Keratinocyte (primary cell): ENCODE results near the gene PALS2. TPM values are rescaled to one million over a fixed set of nuclear protein-coding genes. Genes with fewer than 3 reads are reported as not detected.

Experiments
- DNase-seq: peaks from one replicate; pipeline ENCODE4 v3.0.0-alpha.2; 2011; ENCODE audit warnings: low read depth, missing footprints, low spot score
- FAIRE-seq: peaks from 2 replicates; lab custom pipeline; 2011; peaks lifted over from hg19 to GRCh38; lab: Jason Lieb, UNC
- H2AFZ ChIP-seq: 2 replicates; pipeline ENCODE4 v1.6.0; 2012; ENCODE audit warnings: low read length, control low read depth, inconsistent platforms; ENCODE audit not compliant: control insufficient read depth
- H3K27ac ChIP-seq: 2 replicates; pipeline ENCODE4 v1.5.1; 2011; ENCODE audit warnings: low read length; ENCODE audit not compliant: control insufficient read depth, insufficient read depth
- H3K27me3 ChIP-seq: 3 replicates; pipeline ENCODE4 v1.6.0; 2011; ENCODE audit warnings: low read length; ENCODE audit not compliant: control insufficient read depth, insufficient read depth; ENCODE audit errors: extremely low read depth
- H3K36me3 ChIP-seq, 2 experiments: 2 replicates in 1 of 2; 3 replicates in 1 of 2; pipeline ENCODE4 v1.5.1; 2011; ENCODE audit warnings: low read length in 2 of 2, mild to moderate bottlenecking in 1 of 2; ENCODE audit not compliant: control insufficient read depth in 2 of 2, insufficient read depth in 2 of 2; ENCODE audit errors: extremely low read depth in 1 of 2
- H3K4me1 ChIP-seq: 3 replicates; pipeline ENCODE4 v1.5.1; 2011; ENCODE audit warnings: low read length; ENCODE audit not compliant: control insufficient read depth, insufficient read depth; ENCODE audit errors: extremely low read depth
- H3K4me2 ChIP-seq: 3 replicates; pipeline ENCODE4 v1.6.0; 2011; ENCODE audit warnings: low read depth, low read length; ENCODE audit not compliant: control insufficient read depth, insufficient read depth; ENCODE audit errors: extremely low read depth
- H3K4me3 ChIP-seq, 3 experiments: fragments of 200-600 bp in 1 of 3; sonication (generic) in 1 of 3; 2 replicates in 2 of 3; 3 replicates in 1 of 3; pipeline ENCODE4 v1.5.1; 2011 to 2016; ENCODE audit warnings: low read length in 3 of 3, mild to moderate bottlenecking in 3 of 3, control low read depth in 2 of 3, inconsistent platforms in 1 of 3, low read depth in 1 of 3, mixed read lengths in 1 of 3, mixed run types in 1 of 3, moderate library complexity in 1 of 3; ENCODE audit not compliant: control insufficient read depth in 2 of 3, insufficient read depth in 2 of 3; ENCODE audit errors: extremely low read depth in 1 of 3
- H3K79me2 ChIP-seq: 2 replicates; pipeline ENCODE4 v1.6.0; 2012; ENCODE audit warnings: low read length; ENCODE audit not compliant: control insufficient read depth, insufficient read depth
- H3K9ac ChIP-seq: 3 replicates; pipeline ENCODE4 v1.6.0; 2011; ENCODE audit warnings: low read length; ENCODE audit not compliant: control insufficient read depth, insufficient read depth; ENCODE audit errors: extremely low read depth
- H3K9me1 ChIP-seq: 3 replicates; pipeline ENCODE4 v1.6.0; 2011; ENCODE audit warnings: low read length; ENCODE audit not compliant: control insufficient read depth, insufficient read depth; ENCODE audit errors: extremely low read depth
- H3K9me3 ChIP-seq: 2 replicates; pipeline ENCODE4 v1.5.1; 2012; ENCODE audit warnings: low read depth, low read length; ENCODE audit not compliant: control insufficient read depth
- H4K20me1 ChIP-seq: 3 replicates; pipeline ENCODE4 v1.6.0; 2011; ENCODE audit warnings: low read length; ENCODE audit not compliant: control insufficient read depth, insufficient read depth; ENCODE audit errors: extremely low read depth
- EZH2 ChIP-seq: IDR thresholded peaks from one replicate; pipeline ENCODE4 v1.6.1; 2012; ENCODE audit warnings: inconsistent platforms, mild to moderate bottlenecking, low read length, moderate library complexity
- dilution Hi-C: fragments of 300-500 bp; cut with MboI; formaldehyde crosslinking; loops from one replicate; pipeline ENCODE4 v1.7.0; 2020; ENCODE audit warnings: low sequenced_read_pairs; ENCODE audit not compliant: extremely low pct_ligation_motif_present
- polyA plus RNA-seq, 5 experiments: library from polyadenylated mRNA; depleted of rRNA in 3 of 5; stranded (reverse) in 3 of 5; stranded (forward) in 1 of 5; unstranded in 1 of 5; fragments of >200 nt; gene quantifications; 1 replicate in 1 of 5; 2 replicates in 3 of 5; 3 replicates in 1 of 5; pipeline versions ENCODE4 v1.2.1 to v1.2.3, GENCODE V29; 2011 to 2012; ENCODE audit warnings: missing spikeins in 2 of 5, low read depth in 1 of 5, low replicate concordance in 1 of 5
- TF ChIP-seq, protein P1 (sequence below), 3 experiments: IDR thresholded peaks in 1 of 3; conservative IDR thresholded peaks in 1 of 3; optimal IDR thresholded peaks in 1 of 3; 2 replicates in 2 of 3; 3 replicates in 1 of 3; pipeline versions ENCODE3 to v1.5.1; 2011; ENCODE audit warnings: low read length in 3 of 3, mild to moderate bottlenecking in 3 of 3, moderate library complexity in 2 of 3, control low read depth in 1 of 3, inconsistent platforms in 1 of 3; ENCODE audit not compliant: insufficient read depth in 2 of 3; ENCODE audit errors: extremely low read depth in 1 of 3

The PALS2 gene
- polyA plus RNA-seq, 1 donor (not counting 4 experiments of a cell fraction or from before 2014, with no cell fraction given), result 16.0 TPM

DNA sequence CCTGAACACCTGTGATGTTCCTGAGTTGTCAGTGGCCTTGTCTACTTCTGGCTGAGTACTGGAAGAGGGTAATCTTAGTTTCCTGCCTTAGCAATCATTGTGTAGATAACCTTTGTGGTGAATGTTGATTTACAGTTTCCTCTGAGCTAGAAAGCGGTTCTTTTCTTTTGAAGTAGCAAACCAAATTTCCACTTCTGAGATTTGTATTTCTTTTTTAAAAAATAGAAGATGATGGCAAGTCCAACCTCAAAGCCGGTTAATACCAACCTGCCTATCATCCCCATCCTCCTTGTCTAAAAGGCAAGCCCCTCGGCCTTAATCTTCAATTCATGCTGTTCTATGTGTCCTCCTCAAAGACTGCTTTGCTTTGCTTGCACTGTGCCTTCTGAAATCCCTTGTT, 12.5 kb upstream of the PALS2 start:
- dilution Hi-C loops, result no loop called here
- Histone ChIP-seq H3K9me3 (no peaks in the 10 kb centered on the region), H2AFZ (no peak overlapping the region)

DNA sequence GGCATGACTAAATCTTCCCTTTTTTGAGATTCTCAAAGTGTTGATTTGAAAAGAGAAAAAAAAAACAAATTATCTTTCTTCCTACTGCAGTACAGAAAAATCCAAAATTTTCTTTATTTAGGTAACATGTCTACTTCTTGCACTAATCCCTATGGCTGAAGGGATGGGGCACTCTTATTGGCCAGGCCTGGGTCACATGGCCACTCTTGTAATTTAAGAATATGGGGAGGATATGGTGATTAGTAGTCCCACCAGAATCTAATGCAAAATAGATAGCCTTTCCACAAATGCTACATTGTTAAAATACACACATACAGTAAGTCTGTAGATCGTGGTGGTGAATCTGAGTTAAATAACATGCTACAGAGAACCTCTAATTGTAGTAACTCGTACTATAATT, 7.0 kb upstream of the PALS2 start:
- no peaks in the 10 kb centered on the region for H3K36me3 ChIP-seq
- dilution Hi-C loops, result no loop called here
- DNase-seq (no peak), FAIRE-seq (no peak)
- no peak overlapping the region for H3K9ac ChIP-seq
- H3K9me3 ChIP-seq, result no peaks in the 10 kb centered on the region
- H3K27me3 ChIP-seq, result peaks cover 12% of the 10 kb centered on the region
- no peak overlapping the region for H2AFZ ChIP-seq
- H3K79me2 ChIP-seq, result no peaks in the 10 kb centered on the region
- H3K27ac ChIP-seq, result no peak overlapping the region
- TF ChIP-seq EZH2, result no peak
- TF ChIP-seq, protein P1, sequence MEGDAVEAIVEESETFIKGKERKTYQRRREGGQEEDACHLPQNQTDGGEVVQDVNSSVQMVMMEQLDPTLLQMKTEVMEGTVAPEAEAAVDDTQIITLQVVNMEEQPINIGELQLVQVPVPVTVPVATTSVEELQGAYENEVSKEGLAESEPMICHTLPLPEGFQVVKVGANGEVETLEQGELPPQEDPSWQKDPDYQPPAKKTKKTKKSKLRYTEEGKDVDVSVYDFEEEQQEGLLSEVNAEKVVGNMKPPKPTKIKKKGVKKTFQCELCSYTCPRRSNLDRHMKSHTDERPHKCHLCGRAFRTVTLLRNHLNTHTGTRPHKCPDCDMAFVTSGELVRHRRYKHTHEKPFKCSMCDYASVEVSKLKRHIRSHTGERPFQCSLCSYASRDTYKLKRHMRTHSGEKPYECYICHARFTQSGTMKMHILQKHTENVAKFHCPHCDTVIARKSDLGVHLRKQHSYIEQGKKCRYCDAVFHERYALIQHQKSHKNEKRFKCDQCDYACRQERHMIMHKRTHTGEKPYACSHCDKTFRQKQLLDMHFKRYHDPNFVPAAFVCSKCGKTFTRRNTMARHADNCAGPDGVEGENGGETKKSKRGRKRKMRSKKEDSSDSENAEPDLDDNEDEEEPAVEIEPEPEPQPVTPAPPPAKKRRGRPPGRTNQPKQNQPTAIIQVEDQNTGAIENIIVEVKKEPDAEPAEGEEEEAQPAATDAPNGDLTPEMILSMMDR (optimal IDR thresholded peaks at IDR 0.05 in 1 of 3, IDR thresholded peaks at IDR 0.05 in 1 of 3, conservative IDR thresholded peaks at IDR 0.05 in 1 of 3; ENCODE audit: extremely low read depth in 1 of 3, insufficient read depth in 2 of 3, low read length in 3 of 3), result no peak
- H4K20me1 ChIP-seq, result no peaks in the 10 kb centered on the region
- H3K4me1 ChIP-seq, result no peaks in the 10 kb centered on the region
- no peak overlapping the region for H3K4me2 ChIP-seq
- no peak overlapping the region for H3K4me3 ChIP-seq
- H3K9me1 ChIP-seq, result no peaks in the 10 kb centered on the region

More for the DNA sequence above, 12.5 kb upstream of the PALS2 start:
- no peaks in the 10 kb centered on the region for H3K36me3 ChIP-seq
- H3K79me2 ChIP-seq, result no peaks in the 10 kb centered on the region
- H3K9me1 ChIP-seq, result no peaks in the 10 kb centered on the region
- DNase-seq (no peak), FAIRE-seq (no peak)
- no peaks in the 10 kb centered on the region for H3K27me3 ChIP-seq
- TF ChIP-seq EZH2, result no peak
- TF ChIP-seq, protein P1 (optimal IDR thresholded peaks at IDR 0.05 in 1 of 3, IDR thresholded peaks at IDR 0.05 in 1 of 3, conservative IDR thresholded peaks at IDR 0.05 in 1 of 3; ENCODE audit: extremely low read depth in 1 of 3, insufficient read depth in 2 of 3, low read length in 3 of 3), result no peak
- H3K4me2 ChIP-seq, result no peak overlapping the region
- H3K4me1 ChIP-seq, result no peaks in the 10 kb centered on the region
- H3K9ac ChIP-seq, result no peak overlapping the region
- H4K20me1 ChIP-seq, result no peaks in the 10 kb centered on the region
- H3K4me3 ChIP-seq, result no peak overlapping the region
- no peak overlapping the region for H3K27ac ChIP-seq
